ENCODE measurements around the gene CPT1B. TPM values are rescaled to one million over a fixed set of nuclear protein-coding genes. Genes with fewer than 3 reads are reported as not detected.

Gene CPT1B
- polyA plus RNA-seq, 1 donor from 2014 or later, result 72.4 TPM

- Histone ChIP-seq H4K20me1 (ENCODE audit: insufficient read depth) (no peaks in the 10 kb centered on the region), H3K4me2 (ENCODE audit: low read length) (peak overlapping the region; percentile 80), H3K9me3 (ENCODE audit: low read length) (no peaks in the 10 kb centered on the region), H3K27me3 (ENCODE audit: insufficient read depth, low read depth, low read length) (no peaks in the 10 kb centered on the region), H3K9ac (ENCODE audit: low read length) (peak overlapping the region; percentile 97), H3K79me2 (replicated peaks; ENCODE audit: insufficient read depth, low read length) (peaks cover 9% of the 10 kb centered on the region), H3K4me3 (ENCODE audit: low read length) (peak overlapping the region; percentile 96), H3K27ac (ENCODE audit: low read length) (peak overlapping the region; percentile 93), H3K9me2 (ENCODE audit: insufficient read depth, low read length) (no peaks in the 10 kb centered on the region), H3F3A (ENCODE audit: insufficient read depth, low read length, poor library complexity, severe bottlenecking) (no peaks in the 10 kb centered on the region), H3K36me3 (ENCODE audit: insufficient read depth, low read length) (no peaks in the 10 kb centered on the region), H2AFZ (ENCODE audit: low read depth, low read length) (no peak overlapping the region)
- TF ChIP-seq MXI1 (conservative IDR thresholded peaks at IDR 0.05; ENCODE audit: poor library complexity, severe bottlenecking) (no peak), POLR2AphosphoS5 (IDR thresholded peaks at IDR 0.05) (no peak), TAF1 (IDR thresholded peaks at IDR 0.05; ENCODE audit: low read depth) (no peak), SMC3 (conservative IDR thresholded peaks at IDR 0.05; ENCODE audit: poor library complexity) (no peak), RAD21 (conservative IDR thresholded peaks at IDR 0.05) (no peak), EZH2 (IDR thresholded peaks at IDR 0.05; ENCODE audit: borderline replicate concordance, insufficient read depth, low read length, poor library complexity, severe bottlenecking) (no peak), CTCF (IDR thresholded peaks at IDR 0.05; ENCODE audit: poor library complexity, severe bottlenecking) (no peak)
- TF ChIP-seq, protein P1, sequence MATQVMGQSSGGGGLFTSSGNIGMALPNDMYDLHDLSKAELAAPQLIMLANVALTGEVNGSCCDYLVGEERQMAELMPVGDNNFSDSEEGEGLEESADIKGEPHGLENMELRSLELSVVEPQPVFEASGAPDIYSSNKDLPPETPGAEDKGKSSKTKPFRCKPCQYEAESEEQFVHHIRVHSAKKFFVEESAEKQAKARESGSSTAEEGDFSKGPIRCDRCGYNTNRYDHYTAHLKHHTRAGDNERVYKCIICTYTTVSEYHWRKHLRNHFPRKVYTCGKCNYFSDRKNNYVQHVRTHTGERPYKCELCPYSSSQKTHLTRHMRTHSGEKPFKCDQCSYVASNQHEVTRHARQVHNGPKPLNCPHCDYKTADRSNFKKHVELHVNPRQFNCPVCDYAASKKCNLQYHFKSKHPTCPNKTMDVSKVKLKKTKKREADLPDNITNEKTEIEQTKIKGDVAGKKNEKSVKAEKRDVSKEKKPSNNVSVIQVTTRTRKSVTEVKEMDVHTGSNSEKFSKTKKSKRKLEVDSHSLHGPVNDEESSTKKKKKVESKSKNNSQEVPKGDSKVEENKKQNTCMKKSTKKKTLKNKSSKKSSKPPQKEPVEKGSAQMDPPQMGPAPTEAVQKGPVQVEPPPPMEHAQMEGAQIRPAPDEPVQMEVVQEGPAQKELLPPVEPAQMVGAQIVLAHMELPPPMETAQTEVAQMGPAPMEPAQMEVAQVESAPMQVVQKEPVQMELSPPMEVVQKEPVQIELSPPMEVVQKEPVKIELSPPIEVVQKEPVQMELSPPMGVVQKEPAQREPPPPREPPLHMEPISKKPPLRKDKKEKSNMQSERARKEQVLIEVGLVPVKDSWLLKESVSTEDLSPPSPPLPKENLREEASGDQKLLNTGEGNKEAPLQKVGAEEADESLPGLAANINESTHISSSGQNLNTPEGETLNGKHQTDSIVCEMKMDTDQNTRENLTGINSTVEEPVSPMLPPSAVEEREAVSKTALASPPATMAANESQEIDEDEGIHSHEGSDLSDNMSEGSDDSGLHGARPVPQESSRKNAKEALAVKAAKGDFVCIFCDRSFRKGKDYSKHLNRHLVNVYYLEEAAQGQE (IDR thresholded peaks at IDR 0.05; ENCODE audit: borderline replicate concordance), result no peak
These were observed 3.1 kb upstream of the CPT1B start for GRCh38 chr22:50581031-50581949.

- H3K36me3 ChIP-seq (ENCODE audit: insufficient read depth, low read length), result no peaks in the 10 kb centered on the region
- H3K27me3 ChIP-seq (ENCODE audit: insufficient read depth, low read depth, low read length), result no peaks in the 10 kb centered on the region
- H3F3A ChIP-seq (ENCODE audit: insufficient read depth, low read length, poor library complexity, severe bottlenecking), result no peaks in the 10 kb centered on the region
- H2AFZ ChIP-seq (ENCODE audit: low read depth, low read length), result no peak overlapping the region
- no peak overlapping the region for H3K9ac ChIP-seq (ENCODE audit: low read length)
- H3K9me3 ChIP-seq (ENCODE audit: low read length), result no peaks in the 10 kb centered on the region
- H3K27ac ChIP-seq (ENCODE audit: low read length), result no peak overlapping the region
- H3K4me2 ChIP-seq (ENCODE audit: low read length), result no peak overlapping the region
- no peaks in the 10 kb centered on the region for H4K20me1 ChIP-seq (ENCODE audit: insufficient read depth)
- H3K4me3 ChIP-seq (ENCODE audit: low read length), result no peak overlapping the region
- peaks cover 9% of the 10 kb centered on the region for H3K79me2 ChIP-seq (replicated peaks; ENCODE audit: insufficient read depth, low read length)
- TF ChIP-seq CTCF (IDR thresholded peaks at IDR 0.05; ENCODE audit: poor library complexity, severe bottlenecking), result no peak
- no peak for TF ChIP-seq POLR2AphosphoS5 (IDR thresholded peaks at IDR 0.05)
- no peak for TF ChIP-seq SMC3 (conservative IDR thresholded peaks at IDR 0.05; ENCODE audit: poor library complexity)
- no peak for TF ChIP-seq RAD21 (conservative IDR thresholded peaks at IDR 0.05)
- TF ChIP-seq TAF1 (IDR thresholded peaks at IDR 0.05; ENCODE audit: low read depth), result no peak
- TF ChIP-seq MXI1 (conservative IDR thresholded peaks at IDR 0.05; ENCODE audit: poor library complexity, severe bottlenecking), result no peak
- TF ChIP-seq, protein P1 (IDR thresholded peaks at IDR 0.05; ENCODE audit: borderline replicate concordance), result no peak
- no peak for TF ChIP-seq EZH2 (IDR thresholded peaks at IDR 0.05; ENCODE audit: borderline replicate concordance, insufficient read depth, low read length, poor library complexity, severe bottlenecking)
- TF ChIP-seq EP300 (conservative IDR thresholded peaks at IDR 0.05; ENCODE audit: poor library complexity, severe bottlenecking), result no peak
- no peaks in the 10 kb centered on the region for H3K9me2 ChIP-seq (ENCODE audit: insufficient read depth, low read length)
These were observed 1.5 kb upstream of the CPT1B start for GRCh38 chr22:50579752-50580151.

All from neural cell (in vitro differentiated cells).